HL-60 (cell line): ENCODE results near the gene TRPM4.

Experiments used
- CTCF ChIP-seq: IDR thresholded peaks from one replicate; pipeline ENCODE4 v1.5.1; 2011; ENCODE audit warnings: low read length, control low read depth, inconsistent platforms; ENCODE audit not compliant: insufficient read depth
- POLR2AphosphoS5 ChIP-seq: IDR thresholded peaks from 2 replicates; pipeline ENCODE4 v1.6.1; 2012; ENCODE audit warnings: low read depth

- TF ChIP-seq CTCF (no peak), POLR2AphosphoS5 (no peak)
Observed at GRCh38 chr19:49214701-49215100, 57.1 kb downstream of the TRPM4 start.
